AG04449 (cell line): Measurements from ENCODE around the gene BPHL.

Source experiments
- CTCF ChIA-PET: fragments of 350-600 bp; formaldehyde crosslinking; extraction: SDS; loops from one replicate; lab custom pipeline; 2021; ENCODE audit warnings: antibody characterized with exemption; lab: Yijun Ruan, JAX
- POLR2A ChIA-PET: fragments of 400-600, 350-600 bp; formaldehyde crosslinking; extraction: SDS; loops from one replicate; lab custom pipeline; 2020; ENCODE audit warnings: antibody characterized with exemption, inconsistent platforms; lab: Yijun Ruan, JAX
- DNase-seq: peaks from one replicate; pipeline ENCODE4 v3.0.0-alpha.2; 2010; ENCODE audit warnings: low read depth, low spot score
- H3K4me3 ChIP-seq: 2 replicates; pipeline ENCODE4 v1.5.1; 2011; ENCODE audit warnings: low read depth, mild to moderate bottlenecking, control low read depth, low read length
- CTCF ChIP-seq: IDR thresholded peaks from one replicate; pipeline ENCODE4 v1.5.1; 2011; ENCODE audit warnings: mild to moderate bottlenecking, moderate library complexity, low read length, control low read depth, inconsistent platforms; ENCODE audit not compliant: insufficient read depth; ENCODE audit errors: missing control alignments

The BPHL gene

GRCh38 chr6:3124667-3125066 lies 6.2 kb downstream of the BPHL start:
- CTCF ChIA-PET: interaction anchor here (0.7 to 9.3 kb wide), 6 partner anchors 12 to 135 kb away, joined by 3 to 221 read pairs (median 3); no protein-coding TSS in a partner anchor
- no peak for TF ChIP-seq CTCF
- DNase-seq: no peak
- POLR2A ChIA-PET: no interaction called here
- H3K4me3 ChIP-seq: no peak overlapping the region

GRCh38 chr6:3125815-3126214 lies 7.3 kb downstream of the BPHL start:
- CTCF ChIA-PET: interaction anchor here (0.7 to 9.3 kb wide), 15 partner anchors 9 to 146 kb away, joined by 3 to 221 read pairs (median 4); partner anchors contain the start of gene PSMG4

GRCh38 chr6:3128356-3129108 lies 10.0 kb downstream of the BPHL start:
- CTCF ChIA-PET: interaction anchor here (0.8 to 9.3 kb wide), 9 partner anchors 9 to 151 kb away, joined by 3 to 221 read pairs (median 3); partner anchors contain the start of genes BPHL and PSMG4

More at GRCh38 chr6:3125815-3126214, 7.3 kb downstream of the BPHL start:
- TF ChIP-seq CTCF: no peak
- POLR2A ChIA-PET: no interaction called here
- no peak overlapping the region for H3K4me3 ChIP-seq
- no peak for DNase-seq

GRCh38 chr6:3131695-3132094 lies 13.2 kb downstream of the BPHL start:
- no peak for TF ChIP-seq CTCF
- no peak overlapping the region for H3K4me3 ChIP-seq
- ChIA-PET POLR2A (no interaction called here), CTCF (interaction anchor here (1.2 to 9.3 kb wide), 2 partner anchors 12 to 117 kb away, joined by 3 to 221 read pairs; no protein-coding TSS in a partner anchor)
- no peak for DNase-seq

More at GRCh38 chr6:3128356-3129108, 10.0 kb downstream of the BPHL start:
- DNase-seq: no peak
- POLR2A ChIA-PET: interaction anchor here (2.0 kb wide), 1 partner anchor 29 kb away, joined by 4 read pairs; the partner anchor contains the start of gene TUBB2A
- no peak overlapping the region for H3K4me3 ChIP-seq
- TF ChIP-seq CTCF: no peak

- ChIA-PET POLR2A (no interaction called here), CTCF (interaction anchor here (0.7 to 0.8 kb wide), 2 partner anchors 70 to 118 kb away, joined by 3 read pairs; no protein-coding TSS in a partner anchor)
- no peak overlapping the region for H3K4me3 ChIP-seq
- TF ChIP-seq CTCF: no peak
- DNase-seq: no peak
Measured at GRCh38 chr6:3133515-3133914, 15.0 kb downstream of the BPHL start.

- no peak for DNase-seq
- no peak overlapping the region for H3K4me3 ChIP-seq
- CTCF ChIA-PET: interaction anchor here (0.7 to 1.5 kb wide), 8 partner anchors 10 to 122 kb away, joined by 3 to 5 read pairs (median 3); partner anchors contain the start of gene TUBB2A
- TF ChIP-seq CTCF: no peak
- POLR2A ChIA-PET: no interaction called here
Measured at GRCh38 chr6:3135668-3136291, 17.3 kb downstream of the BPHL start.
